Uterus (tissue), 2 donors: ENCODE measurements around the gene CYB5R3.

Source experiments
- POLR2A ChIP-seq, 2 donors: fragments of 450-650 bp; IDR thresholded peaks; one replicate each; pipeline ENCODE4 v1.6.1; 2016; ENCODE audit warnings: antibody characterized with exemption in 2 of 2, mild to moderate bottlenecking in 1 of 2, moderate library complexity in 1 of 2
- TF ChIP-seq, protein P1 (sequence below), 4 experiments: fragments of 200-600 bp in 2 of 4; fragments of 450-650 bp in 2 of 4; sonication (generic) in 2 of 4; IDR thresholded peaks; one replicate each; pipeline ENCODE4 v1.5.1; 2016 to 2019; ENCODE audit warnings: antibody characterized with exemption in 4 of 4, mild to moderate bottlenecking in 2 of 4, moderate library complexity in 1 of 4

DNA sequence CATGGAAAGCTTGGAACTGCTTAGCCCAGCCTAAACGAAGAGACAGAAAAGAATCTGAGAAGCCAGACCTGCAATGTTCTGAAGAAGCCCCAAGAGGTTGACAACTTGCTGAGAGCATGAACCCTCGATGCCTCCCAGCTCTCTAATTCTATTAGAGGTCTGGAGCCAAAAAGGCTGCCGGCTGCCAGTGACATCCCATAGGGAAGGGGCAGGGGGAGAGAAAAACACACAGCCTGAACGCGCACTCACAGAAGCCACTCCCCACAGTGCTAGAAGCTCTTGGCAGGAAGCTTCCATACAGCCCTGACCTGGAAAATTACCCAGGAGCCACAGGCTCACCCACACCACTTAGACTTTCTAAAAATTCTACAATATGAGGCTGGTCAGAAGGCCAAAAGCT is 52.9 kb downstream of the CYB5R3 start:
- TF ChIP-seq, protein P1, sequence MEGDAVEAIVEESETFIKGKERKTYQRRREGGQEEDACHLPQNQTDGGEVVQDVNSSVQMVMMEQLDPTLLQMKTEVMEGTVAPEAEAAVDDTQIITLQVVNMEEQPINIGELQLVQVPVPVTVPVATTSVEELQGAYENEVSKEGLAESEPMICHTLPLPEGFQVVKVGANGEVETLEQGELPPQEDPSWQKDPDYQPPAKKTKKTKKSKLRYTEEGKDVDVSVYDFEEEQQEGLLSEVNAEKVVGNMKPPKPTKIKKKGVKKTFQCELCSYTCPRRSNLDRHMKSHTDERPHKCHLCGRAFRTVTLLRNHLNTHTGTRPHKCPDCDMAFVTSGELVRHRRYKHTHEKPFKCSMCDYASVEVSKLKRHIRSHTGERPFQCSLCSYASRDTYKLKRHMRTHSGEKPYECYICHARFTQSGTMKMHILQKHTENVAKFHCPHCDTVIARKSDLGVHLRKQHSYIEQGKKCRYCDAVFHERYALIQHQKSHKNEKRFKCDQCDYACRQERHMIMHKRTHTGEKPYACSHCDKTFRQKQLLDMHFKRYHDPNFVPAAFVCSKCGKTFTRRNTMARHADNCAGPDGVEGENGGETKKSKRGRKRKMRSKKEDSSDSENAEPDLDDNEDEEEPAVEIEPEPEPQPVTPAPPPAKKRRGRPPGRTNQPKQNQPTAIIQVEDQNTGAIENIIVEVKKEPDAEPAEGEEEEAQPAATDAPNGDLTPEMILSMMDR (IDR thresholded peaks at IDR 0.05): no peak
- no peak for TF ChIP-seq POLR2A (IDR thresholded peaks at IDR 0.05)
